Measurements from ENCODE around the gene DOCK3. TPM values are rescaled to one million over a fixed set of nuclear protein-coding genes. Genes with fewer than 3 reads are reported as not detected.
"Not testable (repeated sequence)": the region's sequence is repeated elsewhere in the genome, so short reads cannot be mapped to it uniquely, and the experiment has no call there.

DOCK3 gene
- total RNA-seq, 1 experiment from 2014 or later: 0.51 TPM

DNA sequence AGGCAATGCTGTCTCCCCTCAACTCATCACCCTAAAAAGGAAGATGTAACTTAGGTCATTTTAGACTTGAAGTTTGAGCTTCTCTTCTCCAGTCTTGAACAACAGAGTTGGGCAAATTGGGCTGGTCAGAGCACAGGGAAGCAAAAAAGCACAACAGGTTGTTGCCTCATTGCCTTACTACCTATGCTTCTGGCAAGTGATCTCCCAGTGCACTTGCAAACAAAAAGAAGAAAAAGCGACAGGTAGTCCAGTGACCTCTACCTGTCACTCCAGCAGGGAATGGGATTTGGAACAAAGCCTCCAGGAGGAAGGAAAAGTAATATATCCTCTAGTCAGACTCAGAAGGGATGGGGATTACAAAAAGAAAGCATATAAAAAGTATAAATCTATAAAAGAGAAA lies 550.1 kb downstream of the DOCK3 start:
- no peak for DNase-seq (ENCODE audit: low read depth)

DNA sequence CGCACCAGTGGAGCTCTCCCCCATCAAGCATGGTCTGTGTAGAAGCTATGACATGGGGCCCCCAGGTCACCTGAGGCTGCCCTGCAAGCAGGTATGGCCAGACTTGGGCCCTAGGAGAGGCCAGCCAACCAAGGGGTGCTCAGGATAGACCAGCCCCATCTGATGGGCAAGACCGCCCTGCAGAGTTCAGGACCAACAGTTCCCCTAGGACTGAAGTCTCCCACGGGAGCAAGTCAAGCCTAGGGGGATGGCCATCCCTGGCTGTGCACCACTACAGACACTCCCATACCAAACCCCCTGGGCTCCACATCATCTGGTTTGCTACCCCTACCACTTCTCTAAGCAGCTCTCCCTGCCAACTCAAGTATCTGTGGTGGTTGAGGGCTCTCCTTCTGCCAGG lies 568.2 kb downstream of the DOCK3 start:
- no peak for DNase-seq (ENCODE audit: low read depth)

- no peak for DNase-seq (ENCODE audit: low read depth)
Observed at GRCh38 chr3:51243924-51244323, 569.2 kb downstream of the DOCK3 start.

DNA sequence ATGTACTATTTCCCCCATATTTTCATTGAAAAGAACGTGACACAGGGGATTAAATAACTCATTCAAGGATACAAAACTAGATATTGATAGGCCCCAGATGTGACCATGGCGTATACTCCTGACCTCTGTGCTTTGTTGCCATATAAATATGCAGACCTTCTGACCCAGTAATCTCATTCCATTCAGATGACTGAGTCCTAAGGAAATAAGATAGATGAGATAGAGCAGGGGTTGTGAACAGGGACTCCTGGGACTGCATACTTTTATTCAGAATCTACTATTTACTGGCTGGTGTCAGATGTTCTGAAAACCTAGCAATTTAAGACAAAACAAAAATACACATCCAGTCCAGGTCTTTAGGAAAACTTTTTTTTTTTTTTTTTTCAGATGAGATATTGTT lies 571.1 kb downstream of the DOCK3 start:
- DNase-seq (ENCODE audit: low read depth): no peak

DNA sequence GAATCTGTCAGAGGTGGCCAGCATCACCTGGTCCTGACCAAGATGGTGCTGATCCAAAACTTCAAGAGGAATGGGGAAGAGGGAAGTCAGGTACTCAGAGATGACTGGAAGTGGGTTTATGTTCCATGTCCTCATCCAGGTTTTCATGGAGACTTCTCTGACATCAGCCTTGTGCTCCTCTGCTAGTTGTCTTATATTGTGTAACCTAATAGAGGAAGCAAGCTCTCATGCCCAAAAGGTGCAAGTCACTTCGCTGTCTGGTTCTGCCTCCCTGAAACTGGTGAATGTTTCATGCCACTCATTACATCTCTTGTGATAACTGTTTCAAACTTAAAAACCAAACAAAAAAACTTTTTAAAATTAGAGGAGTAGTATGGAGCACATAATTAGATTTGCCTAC lies 583.1 kb downstream of the DOCK3 start:
- no peak for DNase-seq (ENCODE audit: low read depth)

DNA sequence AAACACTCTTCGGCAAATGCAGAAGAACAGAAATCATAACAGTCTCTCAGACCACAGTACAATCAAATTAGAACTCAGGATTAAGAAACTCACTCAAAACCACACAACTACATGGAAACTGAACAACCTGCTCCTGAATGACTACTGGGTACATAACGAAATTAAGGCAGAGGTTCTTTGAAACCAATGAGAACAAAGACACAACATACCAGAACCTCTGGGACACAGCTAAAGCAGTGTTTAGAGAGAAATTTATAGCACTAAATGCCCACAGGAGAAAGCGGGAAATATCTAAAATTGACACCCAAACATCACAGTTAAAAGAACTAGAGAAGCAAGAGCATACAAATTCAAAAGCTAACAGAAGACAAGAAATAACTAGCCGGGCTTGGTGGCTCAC lies 589.4 kb downstream of the DOCK3 start:
- not testable (repeated sequence) for DNase-seq (ENCODE audit: low read depth)

- no peak for DNase-seq (ENCODE audit: low read depth)
Observed at GRCh38 chr3:51268132-51268531, 593.4 kb downstream of the DOCK3 start.

- peak; percentile 3 for DNase-seq (ENCODE audit: low read depth)
Observed at GRCh38 chr3:51269466-51269865, 594.7 kb downstream of the DOCK3 start.

GRCh38 chr3:51270559-51270958 lies 595.8 kb downstream of the DOCK3 start:
- no peak for DNase-seq (ENCODE audit: low read depth)

DNA sequence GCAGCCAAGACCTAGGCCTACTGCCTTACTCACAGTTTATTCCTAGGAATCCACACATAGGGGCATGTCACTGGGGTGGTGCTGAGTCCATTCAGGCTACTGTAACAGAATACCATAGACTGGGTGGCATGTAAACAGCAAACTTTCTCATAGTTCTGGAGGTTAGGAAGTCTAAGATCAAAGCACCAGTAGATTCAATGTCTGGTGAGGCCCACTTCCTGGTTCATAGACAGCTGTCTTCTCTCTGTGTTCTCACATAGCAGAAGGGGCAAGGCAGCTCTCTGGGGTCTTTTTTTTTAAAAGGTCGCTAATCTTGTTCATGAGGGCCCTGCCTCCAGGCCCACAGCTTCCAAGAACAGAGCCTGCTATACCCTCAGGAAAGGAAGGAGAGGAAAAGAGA lies 596.4 kb downstream of the DOCK3 start:
- DNase-seq (ENCODE audit: low read depth): no peak

DNA sequence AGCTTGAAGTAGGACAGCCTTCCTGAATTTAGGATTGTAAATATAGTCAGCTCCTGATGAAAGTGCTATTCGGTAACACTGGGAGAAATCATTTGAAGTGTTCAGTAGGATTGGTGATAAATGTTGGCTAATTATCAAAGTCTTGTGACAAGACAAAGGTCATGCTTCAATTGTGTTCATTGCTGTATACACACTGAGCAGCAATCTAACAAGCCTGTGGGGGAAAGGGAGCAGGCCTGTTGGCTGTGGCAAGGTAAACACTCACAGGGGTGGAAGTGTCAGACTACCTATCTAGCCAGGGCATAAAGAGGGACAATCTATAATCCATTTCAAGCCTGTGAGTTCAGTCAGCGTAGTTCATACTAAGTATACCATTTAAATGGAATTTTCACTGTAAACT lies 599.3 kb downstream of the DOCK3 start:
- DNase-seq (ENCODE audit: low read depth): no peak

GRCh38 chr3:51275111-51275805 lies 600.5 kb downstream of the DOCK3 start:
- no peak for DNase-seq (ENCODE audit: low read depth)

DNA sequence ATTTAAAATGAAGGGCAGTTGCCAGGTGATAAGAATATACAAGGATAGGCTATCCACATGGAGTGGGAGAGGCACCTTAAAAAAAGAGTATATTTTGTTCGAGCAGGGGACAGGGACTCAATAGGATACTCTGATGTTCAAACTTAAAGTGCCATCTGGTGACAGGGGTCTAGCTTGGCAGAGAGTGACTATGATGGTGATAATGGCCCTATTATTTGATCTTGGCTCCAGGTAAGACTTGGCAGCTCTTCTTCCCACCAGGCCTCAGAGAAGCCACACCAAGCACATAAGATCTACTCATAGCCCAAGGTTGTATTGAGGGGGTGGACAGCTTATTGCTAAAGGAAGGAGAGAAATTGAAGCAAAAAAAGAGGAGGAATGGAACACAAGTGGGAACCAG lies 601.3 kb downstream of the DOCK3 start:
- DNase-seq (ENCODE audit: low read depth): no peak

DNA sequence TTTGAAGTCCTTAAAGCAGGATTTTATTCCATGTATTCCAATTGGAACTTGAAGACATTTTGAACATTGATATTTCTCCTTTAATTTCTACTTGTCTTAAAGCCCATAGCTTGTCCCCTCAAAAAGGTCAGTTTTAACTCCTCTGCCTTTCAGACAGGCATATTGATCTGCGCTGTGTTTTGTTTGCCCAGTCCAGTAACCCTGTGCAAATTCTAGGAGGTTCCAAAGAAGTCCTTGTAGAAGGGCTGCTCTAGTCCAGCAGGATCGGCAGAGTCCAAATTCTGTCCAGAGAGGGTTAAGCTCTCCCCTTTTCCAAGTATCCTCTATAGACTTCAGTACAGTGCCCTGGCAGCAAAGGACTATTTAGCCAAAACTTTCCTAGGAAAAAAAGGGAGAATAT lies 604.7 kb downstream of the DOCK3 start:
- DNase-seq (ENCODE audit: low read depth): no peak

DNA sequence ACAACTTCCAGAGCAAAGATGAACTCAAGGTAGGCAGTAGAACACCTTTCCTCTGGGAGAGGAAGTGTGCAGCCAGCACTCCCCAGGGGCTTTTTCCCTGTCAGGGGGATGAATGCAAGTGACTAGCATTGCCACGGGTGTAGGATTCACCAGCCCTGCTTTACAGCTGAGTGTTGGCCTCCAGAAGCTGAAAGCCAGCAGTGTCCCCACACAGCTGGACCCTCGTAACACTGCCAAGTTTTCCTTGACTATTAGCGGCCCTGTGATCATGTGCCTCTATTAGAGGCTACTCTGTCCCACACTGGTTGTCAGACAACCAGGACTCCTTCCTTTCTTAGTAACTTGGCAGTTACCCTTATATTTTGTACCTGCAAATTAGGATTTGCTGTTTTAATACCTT lies 605.4 kb downstream of the DOCK3 start:
- DNase-seq (ENCODE audit: low read depth): no peak

DNA sequence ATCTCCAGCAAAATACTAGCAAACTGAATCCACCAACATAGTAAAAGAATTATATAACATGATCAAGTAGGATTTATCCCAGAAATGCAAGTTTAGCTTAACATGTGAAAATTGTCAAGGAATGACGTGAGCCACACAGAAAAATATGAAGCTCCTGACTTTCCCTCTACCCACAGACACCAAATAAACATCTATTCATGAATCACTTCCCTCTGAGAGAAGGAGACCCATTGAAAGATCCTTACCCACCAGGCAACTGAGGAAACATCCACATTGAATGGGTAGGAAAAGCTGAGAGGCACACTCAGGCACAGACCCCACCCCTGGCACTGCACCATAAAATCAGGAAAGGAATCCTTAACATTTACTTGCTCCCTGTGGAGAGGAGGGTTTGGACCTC lies 608.2 kb downstream of the DOCK3 start:
- DNase-seq (ENCODE audit: low read depth): peak; percentile 42

DNA sequence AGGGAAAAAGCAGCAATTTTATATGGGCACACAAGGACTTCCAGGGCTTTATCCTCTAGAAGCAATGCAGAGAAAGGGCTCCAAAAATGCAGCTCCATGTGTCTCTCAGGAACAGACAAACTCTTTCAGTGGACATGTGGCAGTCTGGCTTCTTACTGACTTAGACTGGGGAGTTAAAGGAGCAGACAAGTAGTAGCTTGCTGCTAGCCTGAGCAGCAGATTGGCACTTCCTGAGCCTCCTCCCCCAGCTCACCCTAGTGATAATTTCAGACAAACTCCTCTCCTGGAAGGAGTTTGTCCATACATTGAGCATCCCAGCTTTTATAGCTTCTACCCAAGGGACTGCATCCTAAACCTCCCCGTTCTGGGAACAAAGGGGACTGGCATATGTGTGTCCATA lies 608.7 kb downstream of the DOCK3 start:
- DNase-seq (ENCODE audit: low read depth): no peak

- no peak for DNase-seq (ENCODE audit: low read depth)
Observed at GRCh38 chr3:51295625-51296024, 620.9 kb downstream of the DOCK3 start.

DNA sequence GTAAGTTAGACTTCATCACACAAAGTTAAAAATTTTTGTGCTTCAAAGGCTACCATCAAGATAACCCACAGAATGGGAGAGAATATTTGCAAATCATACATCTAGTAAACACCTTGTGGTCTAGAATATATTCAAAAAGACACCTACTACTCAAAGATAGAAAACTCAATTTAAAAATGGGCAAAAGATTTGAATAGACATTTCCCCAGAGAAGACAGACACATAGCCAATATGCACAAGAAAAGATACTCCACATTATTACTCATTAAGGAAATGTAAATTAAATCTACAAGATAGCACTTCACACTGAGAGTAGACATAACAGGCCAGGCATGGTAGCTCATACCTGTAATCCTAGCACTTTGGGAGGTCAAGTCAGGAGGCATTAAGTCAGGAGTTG lies 622.6 kb downstream of the DOCK3 start:
- DNase-seq (ENCODE audit: low read depth): no peak

DNA sequence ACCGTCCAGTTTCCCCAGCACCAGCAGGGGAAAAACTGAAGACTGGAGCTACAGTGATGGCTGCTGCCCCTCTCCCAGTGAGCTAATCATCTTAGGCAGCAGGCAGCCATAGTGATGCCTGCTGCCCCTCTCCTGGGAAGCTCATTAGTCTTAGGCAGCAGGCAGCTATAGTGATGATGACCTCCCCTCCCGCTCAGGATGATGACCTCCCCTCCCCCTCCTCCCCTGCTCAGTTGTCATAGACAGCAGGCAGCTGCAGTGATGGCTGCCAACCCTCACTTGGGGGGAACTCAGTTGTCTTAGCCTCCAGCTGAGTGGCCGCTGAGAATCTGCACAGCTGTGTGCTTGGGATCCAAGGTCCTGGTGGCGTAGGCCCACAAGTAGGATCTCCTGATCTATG lies 629.5 kb downstream of the DOCK3 start:
- no peak for DNase-seq (ENCODE audit: low read depth)

GRCh38 chr3:51306093-51306492 lies 631.4 kb downstream of the DOCK3 start:
- no peak for DNase-seq (ENCODE audit: low read depth)

DNA sequence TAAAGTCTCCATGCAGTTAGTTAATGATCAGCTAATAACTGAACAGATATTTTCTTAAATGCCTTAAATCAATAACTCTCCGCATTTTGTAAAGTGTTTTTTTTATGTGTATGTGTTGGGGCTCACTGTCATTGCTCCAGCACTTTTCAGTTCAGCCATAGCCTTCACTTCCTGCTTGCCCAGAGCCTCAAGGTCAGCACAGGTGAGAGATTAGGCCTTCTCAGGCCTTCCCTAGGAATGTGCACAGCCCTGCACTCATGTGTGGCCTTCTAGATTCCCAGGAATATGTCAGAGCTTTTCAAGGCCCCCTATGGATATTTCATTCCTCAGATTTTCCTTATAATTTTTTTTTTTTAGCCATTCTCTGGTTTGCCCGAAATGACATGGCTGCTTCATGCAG lies 632.7 kb downstream of the DOCK3 start:
- no peak for DNase-seq (ENCODE audit: low read depth)

GRCh38 chr3:51307945-51308607 lies 633.3 kb downstream of the DOCK3 start:
- DNase-seq (ENCODE audit: low read depth): not testable (repeated sequence)

DNA sequence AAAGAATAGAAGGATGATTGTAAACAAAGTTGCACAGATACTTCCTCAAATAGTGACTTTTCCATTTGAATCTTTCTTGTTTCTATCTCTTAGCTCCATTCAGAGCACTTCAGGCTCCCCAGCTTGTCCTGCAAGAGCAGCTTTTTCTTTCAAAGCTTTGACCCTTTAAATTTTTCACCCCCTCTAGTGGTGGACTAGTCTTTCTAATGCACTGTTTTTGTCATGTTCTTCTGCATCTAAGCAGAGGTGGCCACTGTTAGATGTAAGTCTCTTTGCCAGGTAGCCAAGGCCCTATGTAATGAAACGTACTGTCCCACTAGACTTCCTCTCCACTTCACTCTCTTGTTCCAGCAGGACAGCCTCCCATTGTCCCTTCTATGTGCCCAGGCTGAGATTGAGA lies 636.3 kb downstream of the DOCK3 start:
- DNase-seq (ENCODE audit: low read depth): no peak
